ENCODE data around the gene LOX. TPM values are rescaled to one million over a fixed set of nuclear protein-coding genes. Genes with fewer than 3 reads are reported as not detected.

Gene LOX
- total RNA-seq, 1 experiment from 2014 or later: 0.79 TPM

GRCh38 chr5:122053181-122054109, 24.6 kb downstream of the LOX start:
- no peak overlapping the region for H2AK5ac ChIP-seq (ENCODE audit: insufficient read length, low read length)
- H3K23ac ChIP-seq (ENCODE audit: insufficient read length, low read depth, low read length): no peak overlapping the region
- no peaks in the 10 kb centered on the region for H3K9me3 ChIP-seq (ENCODE audit: control insufficient read depth, low read depth, low read length)
- Mint-ChIP-seq H3K4me1 (peaks cover 0 to 3% of the 10 kb centered on the region in 2 experiments; a peak in 1 of 4 replicates), H3K36me3 (ENCODE audit: insufficient read depth in 1 of 3, low read depth in 3 of 3) (peaks cover 0 to 2% (median 0%) of the 10 kb centered on the region in 3 experiments; a peak in 1 of 7 replicates), H3K27ac (no peak overlapping the region), H3K4me3 (no peak overlapping the region), H3K27me3 (ENCODE audit: low read depth) (no peaks in the 10 kb centered on the region), H3K9me3 (no peaks in the 10 kb centered on the region)
- H4K5ac ChIP-seq (ENCODE audit: insufficient read length, low read depth, low read length): no peak overlapping the region
- H3K14ac ChIP-seq (ENCODE audit: insufficient read depth, low read length): no peak overlapping the region; the same call in 1 of the 2 replicates
- H3T11ph ChIP-seq (ENCODE audit: low read length): no peak overlapping the region
- no peak overlapping the region for H3K9ac ChIP-seq (ENCODE audit: extremely low read depth, insufficient read length, low read length)
- H2BK5ac ChIP-seq (ENCODE audit: insufficient read length, low read length): no peak overlapping the region
- H3K18ac ChIP-seq (ENCODE audit: insufficient read length, low read depth, low read length): no peak overlapping the region
- H2BK20ac ChIP-seq (ENCODE audit: low read depth, low read length, poor library complexity, severe bottlenecking): no peak overlapping the region
- H4K91ac ChIP-seq (ENCODE audit: insufficient read length, low read depth, low read length): no peak overlapping the region
- H2AFZ ChIP-seq (ENCODE audit: low read length): no peak overlapping the region
- no peak for TF ChIP-seq CTCF (conservative IDR thresholded peaks at IDR 0.05)
- H3K4me2 ChIP-seq (ENCODE audit: insufficient read depth, insufficient read length, low read length): no peak overlapping the region
- no CpG with 5 or more reads among the region's 4 CpGs for WGBS (ENCODE audit: extremely low coverage, insufficient read length, low lambda C conversion rate)
- no peak overlapping the region for H3K27ac ChIP-seq (ENCODE audit: insufficient read length, low read depth, low read length)
- no peaks in the 10 kb centered on the region for H3K79me2 ChIP-seq (ENCODE audit: insufficient read depth, low read length)
- H3K56ac ChIP-seq (ENCODE audit: insufficient read length, low read depth, low read length): no peak overlapping the region
- H3K4ac ChIP-seq (ENCODE audit: low read depth, low read length): no peak overlapping the region
- H3K4me1 ChIP-seq (ENCODE audit: insufficient read depth, low read length): no peaks in the 10 kb centered on the region
- H3K23me2 ChIP-seq (ENCODE audit: insufficient read length, low read depth, low read length, poor library complexity, severe bottlenecking): peaks cover 3% of the 10 kb centered on the region
- H3K79me1 ChIP-seq (ENCODE audit: insufficient read depth, low read depth, low read length, poor library complexity, severe bottlenecking): no peaks in the 10 kb centered on the region
- no peak overlapping the region for H2BK15ac ChIP-seq (ENCODE audit: low read depth, low read length)
- no peaks in the 10 kb centered on the region for H4K20me1 ChIP-seq (ENCODE audit: control insufficient read depth, insufficient read depth, insufficient read length)
- H3K27me3 ChIP-seq (ENCODE audit: insufficient read depth, low read length): no peaks in the 10 kb centered on the region
- no peak for DNase-seq
- no peak overlapping the region for H4K8ac ChIP-seq (replicated peaks; ENCODE audit: insufficient read length, low read depth, low read length)
- H2BK12ac ChIP-seq (ENCODE audit: insufficient read length, low read depth, low read length): no peak overlapping the region
- H2BK120ac ChIP-seq (ENCODE audit: low read depth, low read length, poor library complexity, severe bottlenecking): no peak overlapping the region
